DOHH2 (cell line): ENCODE data around the gene BCAS1.

Experiments used
- H3F3A ChIP-seq: fragments of 200-600 bp; sonication (generic), shearing (Covaris generic); 2 replicates; pipeline ENCODE4 v1.6.0; 2016; ENCODE audit warnings: antibody characterized with exemption, mild to moderate bottlenecking; ENCODE audit not compliant: control insufficient read depth, insufficient read depth
- H3K27ac ChIP-seq: fragments of 200-600 bp; sonication (generic); 2 replicates; pipeline ENCODE4 v1.5.1; 2014; ENCODE audit warnings: low read depth, mild to moderate bottlenecking, low read length, moderate library complexity
- H3K27me3 ChIP-seq: fragments of 200-600 bp; sonication (generic); 2 replicates; pipeline ENCODE4 v1.6.1; 2014; ENCODE audit warnings: mild to moderate bottlenecking, low read length, mixed read lengths; ENCODE audit not compliant: control insufficient read depth
- H3K36me3 ChIP-seq: fragments of 200-600 bp; sonication (generic); 2 replicates; pipeline ENCODE4 v1.6.1; 2014; ENCODE audit warnings: mild to moderate bottlenecking, low read length, moderate library complexity, mixed read lengths; ENCODE audit not compliant: control insufficient read depth
- H3K4me1 ChIP-seq: fragments of 200-600 bp; sonication (generic); 2 replicates; pipeline ENCODE4 v1.6.1; 2014; ENCODE audit warnings: mild to moderate bottlenecking, low read length, mixed read lengths; ENCODE audit not compliant: control insufficient read depth
- H3K4me2 ChIP-seq: fragments of 200-600 bp; sonication (generic); 2 replicates; pipeline ENCODE4 v1.6.0; 2014; ENCODE audit warnings: mild to moderate bottlenecking, low read length, moderate library complexity
- H3K4me3 ChIP-seq: fragments of 200-600 bp; sonication (generic); 2 replicates; pipeline ENCODE4 v1.5.1; 2014; ENCODE audit warnings: mild to moderate bottlenecking, low read length, mixed read lengths
- H3K79me2 ChIP-seq: fragments of 200-600 bp; sonication (generic); 2 replicates; pipeline ENCODE4 v1.6.1; 2014; ENCODE audit warnings: mild to moderate bottlenecking, low read length, mixed read lengths; ENCODE audit not compliant: control insufficient read depth
- H3K9me2 ChIP-seq: fragments of 200-600 bp; sonication (generic); replicated peaks from 2 replicates; pipeline ENCODE4 v1.6.1; 2014; ENCODE audit warnings: mild to moderate bottlenecking, low read length, mixed read lengths; ENCODE audit not compliant: control insufficient read depth
- H3K9me3 ChIP-seq: fragments of 200-600 bp; sonication (generic); 2 replicates; pipeline ENCODE4 v1.6.1; 2014; ENCODE audit warnings: antibody characterized with exemption, low read length, mixed read lengths; ENCODE audit not compliant: control insufficient read depth, insufficient read depth
- H4K20me1 ChIP-seq: fragments of 200-600 bp; sonication (generic); 2 replicates; pipeline ENCODE4 v1.6.0; 2014; ENCODE audit warnings: low read depth, mild to moderate bottlenecking, antibody characterized with exemption, low read length, moderate library complexity; ENCODE audit not compliant: control insufficient read depth, insufficient read depth
- EZH2phosphoT487 ChIP-seq: fragments of 200-600 bp; sonication (generic); IDR thresholded peaks from 2 replicates; pipeline ENCODE4 v1.6.1; 2017; ENCODE audit warnings: borderline replicate concordance, mild to moderate bottlenecking, antibody characterized with exemption, low read length, moderate library complexity, mixed read lengths
- TF ChIP-seq, protein P1 (sequence below): fragments of 200-600 bp; sonication (generic); IDR thresholded peaks from one replicate; pipeline ENCODE4 v1.5.1; 2014; ENCODE audit warnings: antibody characterized with exemption, mild to moderate bottlenecking, low read depth, low read length; ENCODE audit not compliant: poor library complexity, severe bottlenecking

BCAS1 gene

GRCh38 chr20:53907968-53908751 is 162.2 kb downstream of the BCAS1 start:
- peak overlapping the region; percentile 76; the same call in 1 of the 2 replicates for H3K27ac ChIP-seq
- no peaks in the 10 kb centered on the region for H3K79me2 ChIP-seq
- no peaks in the 10 kb centered on the region for H3K27me3 ChIP-seq
- no peaks in the 10 kb centered on the region for H3K9me2 ChIP-seq
- no peaks in the 10 kb centered on the region for H4K20me1 ChIP-seq
- no peaks in the 10 kb centered on the region for H3K36me3 ChIP-seq
- no peak overlapping the region for H3K4me3 ChIP-seq
- peaks cover 5% of the 10 kb centered on the region for H3F3A ChIP-seq
- peaks cover 52% of the 10 kb centered on the region for H3K4me1 ChIP-seq
- TF ChIP-seq, protein P1, sequence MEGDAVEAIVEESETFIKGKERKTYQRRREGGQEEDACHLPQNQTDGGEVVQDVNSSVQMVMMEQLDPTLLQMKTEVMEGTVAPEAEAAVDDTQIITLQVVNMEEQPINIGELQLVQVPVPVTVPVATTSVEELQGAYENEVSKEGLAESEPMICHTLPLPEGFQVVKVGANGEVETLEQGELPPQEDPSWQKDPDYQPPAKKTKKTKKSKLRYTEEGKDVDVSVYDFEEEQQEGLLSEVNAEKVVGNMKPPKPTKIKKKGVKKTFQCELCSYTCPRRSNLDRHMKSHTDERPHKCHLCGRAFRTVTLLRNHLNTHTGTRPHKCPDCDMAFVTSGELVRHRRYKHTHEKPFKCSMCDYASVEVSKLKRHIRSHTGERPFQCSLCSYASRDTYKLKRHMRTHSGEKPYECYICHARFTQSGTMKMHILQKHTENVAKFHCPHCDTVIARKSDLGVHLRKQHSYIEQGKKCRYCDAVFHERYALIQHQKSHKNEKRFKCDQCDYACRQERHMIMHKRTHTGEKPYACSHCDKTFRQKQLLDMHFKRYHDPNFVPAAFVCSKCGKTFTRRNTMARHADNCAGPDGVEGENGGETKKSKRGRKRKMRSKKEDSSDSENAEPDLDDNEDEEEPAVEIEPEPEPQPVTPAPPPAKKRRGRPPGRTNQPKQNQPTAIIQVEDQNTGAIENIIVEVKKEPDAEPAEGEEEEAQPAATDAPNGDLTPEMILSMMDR, result no peak
- no peak for TF ChIP-seq EZH2phosphoT487
- H3K9me3 ChIP-seq, result no peaks in the 10 kb centered on the region
- H3K4me2 ChIP-seq, result peak overlapping the region; percentile 64

- peak overlapping the region; percentile 54 for H3K4me3 ChIP-seq
- no peaks in the 10 kb centered on the region for H4K20me1 ChIP-seq
- no peaks in the 10 kb centered on the region for H3K9me3 ChIP-seq
- no peaks in the 10 kb centered on the region for H3K9me2 ChIP-seq
- peaks cover 56% of the 10 kb centered on the region for H3K4me1 ChIP-seq
- H3K36me3 ChIP-seq, result no peaks in the 10 kb centered on the region
- H3F3A ChIP-seq, result peaks cover 5% of the 10 kb centered on the region
- peak overlapping the region; percentile 64 for H3K4me2 ChIP-seq
- no peaks in the 10 kb centered on the region for H3K27me3 ChIP-seq
- no peaks in the 10 kb centered on the region for H3K79me2 ChIP-seq
- TF ChIP-seq, protein P1, result no peak
- no peak for TF ChIP-seq EZH2phosphoT487
- peak overlapping the region; percentile 76; the same call in 1 of the 2 replicates for H3K27ac ChIP-seq
Observed at GRCh38 chr20:53905820-53906191, 164.6 kb downstream of the BCAS1 start.

DNA sequence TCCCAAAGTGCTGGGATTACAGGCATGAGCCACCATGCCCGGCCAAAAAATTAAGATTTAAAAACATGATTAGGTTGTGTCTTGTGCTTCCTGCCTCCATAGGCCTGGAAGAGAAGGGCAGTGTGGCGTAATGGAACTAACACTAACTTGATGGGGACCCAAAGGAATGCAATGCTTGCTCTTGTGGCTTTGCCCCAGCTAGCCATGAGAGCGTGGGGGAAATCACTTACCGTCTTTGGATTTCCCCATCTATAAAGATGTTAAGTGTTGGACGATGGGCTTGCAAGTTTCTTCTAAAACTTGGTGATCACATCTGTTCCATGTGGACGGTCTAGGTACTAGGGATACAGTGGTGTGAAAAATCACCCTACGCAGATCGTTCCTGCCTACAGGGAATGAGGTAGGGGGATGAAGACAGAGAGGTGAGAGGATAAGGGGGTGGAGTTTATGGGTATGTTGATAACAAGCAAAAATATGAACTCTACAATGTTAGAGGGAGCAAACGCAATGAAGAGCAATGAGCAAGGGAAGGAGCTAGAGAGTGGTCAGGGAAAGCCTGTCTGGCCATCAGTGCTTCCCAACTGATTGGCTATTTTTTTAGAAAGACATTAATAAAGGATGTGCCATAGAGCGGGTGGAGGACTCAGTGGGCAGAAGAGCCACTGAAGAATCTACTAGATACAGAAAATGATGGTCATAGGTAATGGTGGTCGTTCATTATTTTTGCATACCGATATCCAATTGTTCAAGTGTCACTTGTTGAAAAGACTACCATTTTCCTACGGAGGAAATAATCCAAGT is 165.2 kb downstream of the BCAS1 start:
- Histone ChIP-seq H3K27me3 (no peaks in the 10 kb centered on the region), H3K9me3 (no peaks in the 10 kb centered on the region), H3F3A (peaks cover 5% of the 10 kb centered on the region), H3K79me2 (no peaks in the 10 kb centered on the region), H3K27ac (no peak overlapping the region), H3K4me3 (no peak overlapping the region), H3K4me2 (no peak overlapping the region), H3K36me3 (no peaks in the 10 kb centered on the region), H3K9me2 (no peaks in the 10 kb centered on the region), H3K4me1 (peaks cover 62% of the 10 kb centered on the region), H4K20me1 (no peaks in the 10 kb centered on the region)
- TF ChIP-seq, protein P1, result no peak
- TF ChIP-seq EZH2phosphoT487, result no peak
